ENCODE measurements around the gene C6orf62.

DNA sequence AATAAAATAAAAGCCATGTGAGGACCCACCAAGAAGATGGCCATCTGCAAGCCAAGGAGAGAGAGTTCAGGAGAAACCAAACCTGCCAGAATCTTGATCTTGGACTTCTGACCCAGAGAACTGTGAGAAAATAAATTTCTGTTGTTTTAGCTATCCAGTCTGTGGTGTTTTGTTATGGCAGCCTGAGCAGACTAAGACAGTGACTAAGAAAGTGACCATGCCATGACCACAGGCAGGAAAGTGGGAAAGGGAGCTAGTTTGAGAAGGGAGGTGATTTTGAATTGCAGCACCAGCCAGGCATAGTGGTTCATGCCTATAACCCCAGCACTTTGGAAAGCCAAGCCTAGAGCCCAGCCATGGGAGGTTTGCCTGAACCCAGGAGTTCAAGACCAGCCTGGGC lies 21.9 kb upstream of the C6orf62 start:
- TF ChIP-seq CTCF (IDR thresholded peaks at IDR 0.05) (no peak), EZH2 (IDR thresholded peaks at IDR 0.05; ENCODE audit: borderline replicate concordance, insufficient read depth, low read depth, low read length, poor library complexity, severe bottlenecking) (no peak)
